ENCODE results near the gene ATP2B2.

The ATP2B2 gene

DNA sequence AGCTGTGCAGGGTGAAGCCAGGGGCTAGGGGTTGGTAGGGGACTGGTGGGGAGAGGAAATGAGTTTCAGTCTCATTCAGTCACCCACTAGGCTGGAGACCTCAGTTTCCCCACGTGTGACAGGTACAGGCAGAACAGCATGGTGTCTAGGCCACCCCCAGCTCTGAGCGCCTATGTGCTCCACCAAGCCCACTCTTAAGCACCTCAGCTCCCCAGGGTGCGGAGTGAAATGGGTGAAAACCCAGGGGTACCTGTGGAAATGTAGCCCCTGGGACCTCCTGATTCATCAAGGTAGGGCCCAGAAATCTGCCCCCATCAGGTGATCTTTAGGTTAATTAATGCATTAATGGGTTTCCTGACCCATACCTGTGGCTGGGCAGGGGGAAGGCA is 3.7 kb downstream of the ATP2B2 start:
- no peaks in the 10 kb centered on the region for H3K4me1 ChIP-seq (ENCODE audit: control insufficient read depth in 1 of 2, insufficient read depth in 2 of 2, low read length in 2 of 2)

DNA sequence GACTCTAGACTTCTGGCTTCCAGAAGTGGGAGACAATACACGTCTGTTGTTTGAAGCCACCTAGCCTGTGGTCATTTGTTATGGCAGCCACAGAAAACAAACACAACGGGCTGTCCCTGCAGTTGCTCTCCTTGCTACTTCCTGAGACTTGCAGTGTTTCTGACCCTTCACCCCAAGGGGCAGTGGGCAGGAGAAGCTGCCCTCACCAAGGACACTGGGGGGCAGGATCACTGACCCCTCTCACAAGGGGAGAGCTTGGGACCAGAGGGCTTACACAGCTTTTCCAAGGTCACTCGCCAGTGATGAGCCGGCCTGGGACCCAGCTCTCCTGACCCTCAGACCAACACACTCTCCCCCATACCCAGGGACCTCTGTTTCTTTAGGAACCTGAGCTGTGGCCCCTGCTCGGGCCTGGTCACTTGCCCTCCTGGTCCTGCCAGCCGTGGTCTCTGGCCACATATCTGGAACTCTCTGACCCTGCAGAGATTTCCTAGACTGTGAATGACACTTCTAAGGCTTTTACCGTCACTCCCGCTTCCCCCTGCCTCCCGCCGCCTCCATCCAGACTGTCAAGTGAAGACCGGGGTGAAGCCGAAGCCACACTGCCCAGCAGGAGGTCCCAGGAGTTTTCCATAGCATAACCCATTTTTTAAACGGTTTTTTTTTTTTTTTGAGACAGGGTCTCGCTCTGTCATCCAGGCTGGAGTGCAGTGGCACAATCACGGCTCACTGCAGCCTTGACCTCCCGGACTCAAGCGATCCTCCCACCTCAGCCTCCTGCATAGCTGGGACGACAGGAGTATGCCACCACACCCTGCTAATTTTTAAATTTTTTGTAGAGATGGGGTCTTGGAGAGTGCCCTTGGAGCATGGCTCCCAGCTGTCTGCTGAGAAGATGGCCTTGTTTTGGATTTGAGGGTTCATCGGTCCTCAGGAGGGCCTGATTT is 4.4 kb downstream of the ATP2B2 start:
- H2BK120ac ChIP-seq (ENCODE audit: insufficient read depth, low read length, poor library complexity): no peak overlapping the region
- H3K9me3 ChIP-seq (ENCODE audit: insufficient read depth, low read depth, low read length): peaks cover 1% of the 10 kb centered on the region
- H3K23ac ChIP-seq (ENCODE audit: low read length): no peak overlapping the region
- no peaks in the 10 kb centered on the region for H3K4me1 ChIP-seq (ENCODE audit: control insufficient read depth in 1 of 2, insufficient read depth in 2 of 2, low read length in 2 of 2)
- no peak overlapping the region for H4K8ac ChIP-seq (ENCODE audit: low read depth, low read length)
- no peak overlapping the region for H2BK12ac ChIP-seq (ENCODE audit: low read length)
- no peak overlapping the region for H4K91ac ChIP-seq (ENCODE audit: low read depth, low read length)
- H3K79me1 ChIP-seq (ENCODE audit: low read length): no peaks in the 10 kb centered on the region
- no peak overlapping the region for H3K18ac ChIP-seq (ENCODE audit: low read length)
- no peak overlapping the region for H3K4me2 ChIP-seq (ENCODE audit: low read length)
- no peak overlapping the region for H2BK5ac ChIP-seq (ENCODE audit: low read depth, low read length, poor library complexity)
- DNase-seq: no peak
- WGBS (ENCODE audit: extremely low coverage, insufficient coverage, insufficient read length): no CpG with 5 or more reads among the region's 19 CpGs
- no peak overlapping the region for H3K14ac ChIP-seq (ENCODE audit: low read length)
- no peak overlapping the region for H3K4me3 ChIP-seq (ENCODE audit: low read depth, low read length)
- no peak overlapping the region for H2AFZ ChIP-seq (ENCODE audit: insufficient read depth, low read length, poor library complexity)
- H3K9ac ChIP-seq (ENCODE audit: low read length): no peak overlapping the region
- H3K79me2 ChIP-seq (ENCODE audit: control insufficient read depth, insufficient read depth, low read length, poor library complexity): no peaks in the 10 kb centered on the region
- no peak overlapping the region for H3K27ac ChIP-seq (ENCODE audit: low read depth, low read length)
- no peak overlapping the region for H4K12ac ChIP-seq (ENCODE audit: low read depth, low read length)
- no peaks in the 10 kb centered on the region for H3K36me3 ChIP-seq (ENCODE audit: control insufficient read depth in 1 of 2, insufficient read depth in 2 of 2, low read length in 2 of 2)
- no peak overlapping the region for H3K4ac ChIP-seq (ENCODE audit: low read depth, low read length)
- H2AK5ac ChIP-seq (ENCODE audit: low read length): no peak overlapping the region
- H3K27me3 ChIP-seq (ENCODE audit: insufficient read depth, low read length): peaks cover 13% of the 10 kb centered on the region

More for the DNA sequence above, 3.7 kb downstream of the ATP2B2 start:
- no peak overlapping the region for H2BK5ac ChIP-seq (ENCODE audit: low read depth, low read length, poor library complexity)
- H3K14ac ChIP-seq (ENCODE audit: low read length): no peak overlapping the region
- DNase-seq: no peak
- no peak overlapping the region for H2AFZ ChIP-seq (ENCODE audit: insufficient read depth, low read length, poor library complexity)
- no peak overlapping the region for H3K18ac ChIP-seq (ENCODE audit: low read length)
- no peak overlapping the region for H3K9ac ChIP-seq (ENCODE audit: low read length)
- H3K9me3 ChIP-seq (ENCODE audit: insufficient read depth, low read depth, low read length): peaks cover 1% of the 10 kb centered on the region
- H4K8ac ChIP-seq (ENCODE audit: low read depth, low read length): no peak overlapping the region
- H3K79me1 ChIP-seq (ENCODE audit: low read length): no peaks in the 10 kb centered on the region
- no peak overlapping the region for H3K4me3 ChIP-seq (ENCODE audit: low read depth, low read length)
- no peak overlapping the region for H2BK120ac ChIP-seq (ENCODE audit: insufficient read depth, low read length, poor library complexity)
- H3K4me2 ChIP-seq (ENCODE audit: low read length): no peak overlapping the region
- H3K36me3 ChIP-seq (ENCODE audit: control insufficient read depth in 1 of 2, insufficient read depth in 2 of 2, low read length in 2 of 2): no peaks in the 10 kb centered on the region
- no peak overlapping the region for H3K27ac ChIP-seq (ENCODE audit: low read depth, low read length)
- H3K79me2 ChIP-seq (ENCODE audit: control insufficient read depth, insufficient read depth, low read length, poor library complexity): no peaks in the 10 kb centered on the region
- no peak overlapping the region for H2BK12ac ChIP-seq (ENCODE audit: low read length)
- no peak overlapping the region for H3K23ac ChIP-seq (ENCODE audit: low read length)
- H3K27me3 ChIP-seq (ENCODE audit: insufficient read depth, low read length): peaks cover 18% of the 10 kb centered on the region
- no peak overlapping the region for H2AK5ac ChIP-seq (ENCODE audit: low read length)
- H4K91ac ChIP-seq (ENCODE audit: low read depth, low read length): no peak overlapping the region
- no peak overlapping the region for H3K4ac ChIP-seq (ENCODE audit: low read depth, low read length)
- no CpG with 5 or more reads among the region's 3 CpGs for WGBS (ENCODE audit: extremely low coverage, insufficient coverage, insufficient read length)
- no peak overlapping the region for H4K12ac ChIP-seq (ENCODE audit: low read depth, low read length)

DNA sequence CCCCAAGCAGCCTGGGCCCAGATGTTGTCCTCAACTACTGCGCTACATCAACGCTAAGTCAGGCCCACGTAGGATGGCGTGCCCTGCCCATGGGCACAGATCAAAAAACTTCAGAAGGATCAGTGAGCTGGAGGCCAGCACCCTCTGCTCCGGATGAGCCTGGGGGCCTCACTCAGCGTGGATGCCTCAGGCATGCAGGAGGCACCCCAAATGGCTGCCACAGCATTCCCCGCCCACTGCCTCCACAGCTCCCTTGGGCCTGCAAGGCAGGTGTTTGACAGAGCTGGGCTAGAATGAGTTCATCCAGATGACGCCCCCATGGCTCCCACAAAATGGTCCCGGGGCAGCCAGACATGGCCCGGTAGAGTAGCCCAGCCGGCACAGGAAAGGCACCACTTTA is 7.1 kb downstream of the ATP2B2 start:
- WGBS (ENCODE audit: extremely low coverage, insufficient coverage, insufficient read length): no CpG with 5 or more reads among the region's 11 CpGs

DNA sequence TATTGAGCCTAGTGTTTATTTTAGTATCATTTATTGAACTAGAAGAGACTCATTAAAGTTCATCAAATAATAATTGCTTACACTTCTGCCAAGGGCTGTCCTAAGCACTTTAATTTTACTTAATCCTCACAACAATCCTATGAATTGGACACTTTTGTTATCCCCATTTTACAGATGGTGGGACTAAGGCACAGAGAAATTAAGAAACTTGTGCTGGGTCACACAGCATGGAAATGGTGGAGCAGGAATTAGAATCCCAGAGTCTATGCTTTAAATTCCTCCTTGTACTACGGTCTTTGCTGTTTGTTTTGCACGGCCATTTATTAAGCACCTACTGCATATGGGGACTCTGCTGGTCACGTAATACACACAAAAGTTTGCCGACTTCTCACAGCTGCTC is 7.9 kb downstream of the ATP2B2 start:
- WGBS (ENCODE audit: extremely low coverage, insufficient coverage, insufficient read length): no CpG with 5 or more reads among the region's 4 CpGs
- Histone ChIP-seq H3K27ac (ENCODE audit: low read depth, low read length) (no peak overlapping the region), H3K18ac (ENCODE audit: low read length) (no peak overlapping the region), H4K91ac (ENCODE audit: low read depth, low read length) (no peak overlapping the region), H3K4me1 (ENCODE audit: control insufficient read depth in 1 of 2, insufficient read depth in 2 of 2, low read length in 2 of 2) (no peaks in the 10 kb centered on the region), H2BK5ac (ENCODE audit: low read depth, low read length, poor library complexity) (no peak overlapping the region), H3K79me2 (ENCODE audit: control insufficient read depth, insufficient read depth, low read length, poor library complexity) (no peaks in the 10 kb centered on the region), H3K36me3 (ENCODE audit: control insufficient read depth in 1 of 2, insufficient read depth in 2 of 2, low read length in 2 of 2) (no peaks in the 10 kb centered on the region), H2BK12ac (ENCODE audit: low read length) (no peak overlapping the region), H4K8ac (ENCODE audit: low read depth, low read length) (no peak overlapping the region), H2AK5ac (ENCODE audit: low read length) (no peak overlapping the region), H3K79me1 (ENCODE audit: low read length) (no peaks in the 10 kb centered on the region), H4K12ac (ENCODE audit: low read depth, low read length) (no peak overlapping the region), H3K14ac (ENCODE audit: low read length) (no peak overlapping the region), H3K4me3 (ENCODE audit: low read depth, low read length) (no peak overlapping the region), H2AFZ (ENCODE audit: insufficient read depth, low read length, poor library complexity) (no peak overlapping the region), H3K4ac (ENCODE audit: low read depth, low read length) (no peak overlapping the region), H3K9me3 (ENCODE audit: insufficient read depth, low read depth, low read length) (no peaks in the 10 kb centered on the region), H3K9ac (ENCODE audit: low read length) (no peak overlapping the region), H3K23ac (ENCODE audit: low read length) (no peak overlapping the region), H3K4me2 (ENCODE audit: low read length) (no peak overlapping the region), H2BK120ac (ENCODE audit: insufficient read depth, low read length, poor library complexity) (no peak overlapping the region), H3K27me3 (ENCODE audit: insufficient read depth, low read length) (no peaks in the 10 kb centered on the region)
- no peak for DNase-seq

More for the DNA sequence above, 7.1 kb downstream of the ATP2B2 start:
- Histone ChIP-seq H3K14ac (ENCODE audit: low read length) (no peak overlapping the region), H3K27ac (ENCODE audit: low read depth, low read length) (no peak overlapping the region), H3K36me3 (ENCODE audit: control insufficient read depth in 1 of 2, insufficient read depth in 2 of 2, low read length in 2 of 2) (no peaks in the 10 kb centered on the region), H2BK12ac (ENCODE audit: low read length) (no peak overlapping the region), H3K79me2 (ENCODE audit: control insufficient read depth, insufficient read depth, low read length, poor library complexity) (no peaks in the 10 kb centered on the region), H2AK5ac (ENCODE audit: low read length) (no peak overlapping the region), H2BK5ac (ENCODE audit: low read depth, low read length, poor library complexity) (no peak overlapping the region), H3K9me3 (ENCODE audit: insufficient read depth, low read depth, low read length) (no peaks in the 10 kb centered on the region), H3K4ac (ENCODE audit: low read depth, low read length) (no peak overlapping the region), H3K4me1 (ENCODE audit: control insufficient read depth in 1 of 2, insufficient read depth in 2 of 2, low read length in 2 of 2) (no peaks in the 10 kb centered on the region), H3K79me1 (ENCODE audit: low read length) (no peaks in the 10 kb centered on the region), H3K18ac (ENCODE audit: low read length) (no peak overlapping the region), H3K4me2 (ENCODE audit: low read length) (no peak overlapping the region), H3K23ac (ENCODE audit: low read length) (no peak overlapping the region), H2BK120ac (ENCODE audit: insufficient read depth, low read length, poor library complexity) (no peak overlapping the region), H3K27me3 (ENCODE audit: insufficient read depth, low read length) (no peaks in the 10 kb centered on the region), H3K4me3 (ENCODE audit: low read depth, low read length) (no peak overlapping the region), H4K12ac (ENCODE audit: low read depth, low read length) (no peak overlapping the region), H4K8ac (ENCODE audit: low read depth, low read length) (no peak overlapping the region), H2AFZ (ENCODE audit: insufficient read depth, low read length, poor library complexity) (no peak overlapping the region), H4K91ac (ENCODE audit: low read depth, low read length) (no peak overlapping the region), H3K9ac (ENCODE audit: low read length) (no peak overlapping the region)
- no peak for DNase-seq
